Neural progenitor cell (in vitro differentiated cells): ENCODE data around the gene TSPAN13. TPM values are rescaled to one million over a fixed set of nuclear protein-coding genes. Genes with fewer than 3 reads are reported as not detected.

Experiments used
- DNase-seq: peaks from one replicate; pipeline ENCODE4 v3.0.0-alpha.2; 2016; ENCODE audit warnings: low spot score
- H2AFZ ChIP-seq: fragments of 200-600 bp; sonication (generic); replicated peaks from 2 replicates; pipeline ENCODE4 v1.6.1; 2016; ENCODE audit warnings: antibody characterized with exemption
- H3F3A ChIP-seq: fragments of 200-600 bp; sonication (generic); 2 replicates; pipeline ENCODE4 v1.6.1; 2016; ENCODE audit warnings: antibody characterized with exemption, low read depth
- H3K27ac ChIP-seq: fragments of 200-600 bp; sonication (generic); 2 replicates; pipeline ENCODE4 v1.5.1; 2016; ENCODE audit warnings: mild to moderate bottlenecking
- H3K27me3 ChIP-seq: fragments of 200-600 bp; sonication (generic); 2 replicates; pipeline ENCODE4 v1.6.1; 2016; ENCODE audit warnings: mild to moderate bottlenecking, moderate library complexity
- H3K36me3 ChIP-seq: fragments of 200-600 bp; sonication (generic); 2 replicates; pipeline ENCODE4 v1.5.1; 2016
- H3K4me1 ChIP-seq: fragments of 200-600 bp; sonication (generic); 2 replicates; pipeline ENCODE4 v1.6.1; 2016; ENCODE audit warnings: mixed run types
- H3K4me2 ChIP-seq: fragments of 200-600 bp; sonication (generic); 2 replicates; pipeline ENCODE4 v1.6.1; 2016
- H3K4me3 ChIP-seq: fragments of 200-600 bp; sonication (generic); 2 replicates; pipeline ENCODE4 v1.5.1; 2016
- H3K79me2 ChIP-seq: fragments of 200-600 bp; sonication (generic); 2 replicates; pipeline ENCODE4 v1.6.1; 2016; ENCODE audit warnings: low read depth
- H3K9ac ChIP-seq: fragments of 200-600 bp; sonication (generic); 2 replicates; pipeline ENCODE4 v1.6.1; 2016
- H3K9me3 ChIP-seq: fragments of 200-600 bp; sonication (generic); 2 replicates; pipeline ENCODE4 v1.5.1; 2016; ENCODE audit warnings: low read depth
- H4K20me1 ChIP-seq: fragments of 200-600 bp; sonication (generic); 2 replicates; pipeline ENCODE4 v1.6.1; 2016; ENCODE audit warnings: low read depth
- H3K27ac Mint-ChIP-seq: 3 replicates; pipeline ENCODE4 v1.8.0; 2021; ENCODE audit warnings: mixed read lengths
- H3K27me3 Mint-ChIP-seq: 2 replicates; pipeline ENCODE4 v1.8.0; 2022; ENCODE audit warnings: low read depth, mild to moderate bottlenecking, inconsistent platforms, moderate library complexity, mixed read lengths; ENCODE audit not compliant: insufficient read depth
- H3K36me3 Mint-ChIP-seq: 3 replicates; pipeline ENCODE4 v1.8.0; 2021; ENCODE audit warnings: mixed read lengths
- H3K4me1 Mint-ChIP-seq: 3 replicates; pipeline ENCODE4 v1.8.0; 2021; ENCODE audit warnings: mixed read lengths
- H3K4me3 Mint-ChIP-seq: 3 replicates; pipeline ENCODE4 v1.8.0; 2021; ENCODE audit warnings: mild to moderate bottlenecking, moderate library complexity, mixed read lengths
- H3K9me3 Mint-ChIP-seq: 3 replicates; pipeline ENCODE4 v1.8.0; 2020; ENCODE audit warnings: mixed read lengths
- CTCF ChIP-seq: fragments of 200-600 bp; sonication (generic); IDR thresholded peaks from 2 replicates; pipeline ENCODE4 v1.5.1; 2017; ENCODE audit warnings: antibody characterized with exemption, mild to moderate bottlenecking
- EZH2 ChIP-seq: fragments of 200-600 bp; sonication (generic); IDR thresholded peaks from 2 replicates; pipeline ENCODE4 v1.6.1; 2017; ENCODE audit warnings: antibody characterized with exemption, mild to moderate bottlenecking, moderate library complexity
- EZH2phosphoT487 ChIP-seq: fragments of 200-600 bp; sonication (generic); IDR thresholded peaks from 2 replicates; pipeline ENCODE4 v1.6.1; 2017; ENCODE audit warnings: antibody characterized with exemption
- total RNA-seq: library from RNA; depleted of rRNA; stranded (reverse); fragments of >200 nt; gene quantifications from 2 replicates; pipeline ENCODE4 v1.2.3, GENCODE V29; 2015; ENCODE audit warnings: low replicate concordance

The TSPAN13 gene
- total RNA-seq, 1 donor from 2014 or later: 41.2 TPM

DNA sequence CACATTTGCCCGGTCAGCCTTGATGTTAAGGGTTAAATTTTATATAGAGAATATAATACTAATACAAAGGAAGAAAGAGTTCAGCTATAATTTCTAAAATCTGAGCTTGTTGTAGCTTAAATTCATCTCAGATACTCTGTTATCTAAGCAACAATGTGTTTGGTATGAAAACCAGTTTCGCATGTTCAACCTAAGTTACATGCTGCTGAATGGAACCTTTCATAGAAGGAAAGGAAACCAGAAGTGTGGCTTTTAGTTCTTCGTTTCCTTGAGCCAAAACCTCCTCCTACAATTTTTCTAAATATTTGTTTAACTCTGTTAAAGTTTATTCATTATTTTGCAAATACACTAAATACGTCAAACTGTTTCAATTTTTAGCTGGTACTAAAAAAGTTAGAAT is 32.7 kb downstream of the TSPAN13 start:
- TF ChIP-seq CTCF: no peak
- no peak for TF ChIP-seq EZH2
- no peak for TF ChIP-seq EZH2phosphoT487
- no peak for DNase-seq

GRCh38 chr7:16787127-16787526 is 33.6 kb downstream of the TSPAN13 start:
- Mint-ChIP-seq H3K36me3 (peaks cover 9% of the 10 kb centered on the region), H3K4me1 (no peaks in the 10 kb centered on the region), H3K4me3 (no peak overlapping the region), H3K27me3 (no peaks in the 10 kb centered on the region), H3K9me3 (peaks cover 5% of the 10 kb centered on the region), H3K27ac (no peak overlapping the region)
- H3K9me3 ChIP-seq: no peaks in the 10 kb centered on the region
- no peaks in the 10 kb centered on the region for H3K4me1 ChIP-seq
- H3K4me3 ChIP-seq: no peak overlapping the region
- no peak overlapping the region for H3K27ac ChIP-seq
- H3K27me3 ChIP-seq: no peaks in the 10 kb centered on the region
- H3K4me2 ChIP-seq: no peak overlapping the region
- H3K9ac ChIP-seq: no peak overlapping the region
- no peak overlapping the region for H2AFZ ChIP-seq
- TF ChIP-seq EZH2: no peak
- no peaks in the 10 kb centered on the region for H3F3A ChIP-seq
- H3K79me2 ChIP-seq: no peaks in the 10 kb centered on the region
- H3K36me3 ChIP-seq: no peaks in the 10 kb centered on the region
- no peaks in the 10 kb centered on the region for H4K20me1 ChIP-seq
- no peak for DNase-seq

More for the DNA sequence above, 32.7 kb downstream of the TSPAN13 start:
- H3K4me3 Mint-ChIP-seq: no peak overlapping the region
- H3K9me3 ChIP-seq: no peaks in the 10 kb centered on the region
- H3K4me2 ChIP-seq: no peak overlapping the region
- no peak overlapping the region for H3K9ac ChIP-seq
- H3K27ac Mint-ChIP-seq: no peak overlapping the region
- no peak overlapping the region for H3K27ac ChIP-seq
- H3K9me3 Mint-ChIP-seq: peaks cover 5% of the 10 kb centered on the region
- no peaks in the 10 kb centered on the region for H3K27me3 ChIP-seq
- no peaks in the 10 kb centered on the region for H3F3A ChIP-seq
- no peaks in the 10 kb centered on the region for H3K4me1 Mint-ChIP-seq
- no peaks in the 10 kb centered on the region for H3K79me2 ChIP-seq
- no peaks in the 10 kb centered on the region for H3K36me3 ChIP-seq
- H3K4me1 ChIP-seq: no peaks in the 10 kb centered on the region
- peaks cover 9% of the 10 kb centered on the region for H3K36me3 Mint-ChIP-seq
- no peak overlapping the region for H3K4me3 ChIP-seq
- H3K27me3 Mint-ChIP-seq: no peaks in the 10 kb centered on the region
- no peaks in the 10 kb centered on the region for H4K20me1 ChIP-seq
- no peak overlapping the region for H2AFZ ChIP-seq

- Mint-ChIP-seq H3K9me3 (peaks cover 5% of the 10 kb centered on the region), H3K27ac (no peak overlapping the region), H3K4me3 (no peak overlapping the region), H3K4me1 (no peaks in the 10 kb centered on the region), H3K36me3 (peaks cover 3% of the 10 kb centered on the region), H3K27me3 (no peaks in the 10 kb centered on the region)
- H3K4me2 ChIP-seq: no peak overlapping the region
- H3K4me1 ChIP-seq: no peaks in the 10 kb centered on the region
- no peaks in the 10 kb centered on the region for H4K20me1 ChIP-seq
- no peak for DNase-seq
- H3K36me3 ChIP-seq: no peaks in the 10 kb centered on the region
- H3K9me3 ChIP-seq: no peaks in the 10 kb centered on the region
- H3K27ac ChIP-seq: no peak overlapping the region
- TF ChIP-seq EZH2phosphoT487 (no peak), EZH2 (no peak), CTCF (no peak)
- no peak overlapping the region for H2AFZ ChIP-seq
- H3K79me2 ChIP-seq: no peaks in the 10 kb centered on the region
- H3F3A ChIP-seq: no peaks in the 10 kb centered on the region
- no peak overlapping the region for H3K4me3 ChIP-seq
- no peak overlapping the region for H3K9ac ChIP-seq
- H3K27me3 ChIP-seq: no peaks in the 10 kb centered on the region
Observed at GRCh38 chr7:16791071-16791470, 37.5 kb downstream of the TSPAN13 start.

DNA sequence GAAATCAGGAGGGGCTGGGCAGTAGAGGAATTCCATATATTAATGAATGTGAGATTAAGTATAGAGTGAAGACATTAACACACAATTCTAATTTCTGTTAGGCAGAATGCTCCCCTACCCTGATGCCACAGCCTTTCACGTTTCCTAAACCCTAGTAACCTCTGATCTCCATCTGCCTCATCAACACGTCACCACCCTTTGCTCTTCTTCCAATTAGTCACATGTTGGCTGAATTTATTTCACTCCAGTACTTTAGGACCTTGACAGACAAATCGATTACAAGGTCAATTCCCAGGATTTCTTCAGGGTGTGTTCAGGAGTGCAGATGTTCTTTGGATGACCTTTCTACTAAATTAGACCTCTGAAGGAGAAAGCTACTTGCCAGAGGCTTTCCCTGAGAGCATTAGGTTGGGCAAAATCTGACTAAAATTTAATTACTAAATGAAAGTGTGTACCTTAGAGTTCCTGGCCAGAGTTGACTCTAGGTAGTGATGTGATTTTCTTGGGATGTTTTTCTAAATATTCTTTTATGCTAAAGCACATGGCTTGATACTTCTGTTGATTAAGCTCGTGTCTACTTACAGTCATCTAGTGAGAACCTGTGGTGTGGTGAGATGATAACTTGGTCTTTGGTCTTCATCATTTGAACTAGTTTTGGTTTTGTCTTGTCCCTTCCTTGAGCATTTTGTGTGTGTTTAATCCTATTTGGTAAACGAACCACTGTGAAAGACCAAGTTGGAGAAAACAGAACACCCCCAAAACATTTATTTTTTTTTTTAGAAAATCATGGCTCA is 38.5 kb downstream of the TSPAN13 start:
- no peak overlapping the region for H2AFZ ChIP-seq
- no peaks in the 10 kb centered on the region for H3K9me3 ChIP-seq
- DNase-seq: no peak
- no peak overlapping the region for H3K4me2 ChIP-seq
- no peaks in the 10 kb centered on the region for H3F3A ChIP-seq
- H4K20me1 ChIP-seq: no peaks in the 10 kb centered on the region
- no peaks in the 10 kb centered on the region for H3K4me1 ChIP-seq
- no peak overlapping the region for H3K9ac ChIP-seq
- no peaks in the 10 kb centered on the region for H3K79me2 ChIP-seq
- peaks cover 3% of the 10 kb centered on the region for H3K36me3 Mint-ChIP-seq
- H3K36me3 ChIP-seq: no peaks in the 10 kb centered on the region
- no peak overlapping the region for H3K4me3 Mint-ChIP-seq
- H3K27ac ChIP-seq: no peak overlapping the region
- H3K27ac Mint-ChIP-seq: no peak overlapping the region
- H3K9me3 Mint-ChIP-seq: peaks cover 4% of the 10 kb centered on the region
- TF ChIP-seq EZH2 (no peak), CTCF (no peak), EZH2phosphoT487 (no peak)
- no peaks in the 10 kb centered on the region for H3K27me3 ChIP-seq
- no peak overlapping the region for H3K4me3 ChIP-seq
- H3K27me3 Mint-ChIP-seq: no peaks in the 10 kb centered on the region
- H3K4me1 Mint-ChIP-seq: no peaks in the 10 kb centered on the region
